Measurements from ENCODE around the gene RGS17. TPM values are rescaled to one million over a fixed set of nuclear protein-coding genes. Genes with fewer than 3 reads are reported as not detected.

Gene RGS17
- total and polyA plus RNA-seq, 2 of the 13 experiments (the other 11 are each of a cell fraction or from before 2014, with no cell fraction given): 0.04 TPM; not detected in 1

GRCh38 chr6:153002613-153003365 is 128.3 kb downstream of the RGS17 start, which contains the start of gene MTRF1L (continued):
- peak; percentile 27; the same call in 1 of the 2 replicates for TF ChIP-seq TCF7 (IDR thresholded peaks at IDR 0.05; ENCODE audit: low read depth)
- TF ChIP-seq ZFX (CRISPR knock-in tag; IDR thresholded peaks at IDR 0.05; ENCODE audit: low read depth): peak; percentile 78
- TF ChIP-seq ZNF512B (CRISPR knock-in tag; IDR thresholded peaks at IDR 0.05; ENCODE audit: borderline replicate concordance): no peak
- TF ChIP-seq ZNF639 (CRISPR knock-in tag; conservative IDR thresholded peaks at IDR 0.05): peak; percentile 72
- TF ChIP-seq ZHX2 (IDR thresholded peaks at IDR 0.05; ENCODE audit: low read depth): no peak
- no peak for TF ChIP-seq ZHX2 (CRISPR knock-in tag; IDR thresholded peaks at IDR 0.05; ENCODE audit: borderline replicate concordance)
- 0 out of 2 replicates have a peak, but pooled peaks have one; percentile 16 for TF ChIP-seq SNAPC4 (CRISPR knock-in tag; IDR thresholded peaks at IDR 0.05)
- TF ChIP-seq CENPT (CRISPR knock-in tag; IDR thresholded peaks at IDR 0.05; ENCODE audit: low read depth): no peak
- TF ChIP-seq ZEB1 (IDR thresholded peaks at IDR 0.05; ENCODE audit: insufficient replicate concordance, low read depth): no peak
- TF ChIP-seq ZNF563 (CRISPR knock-in tag; IDR thresholded peaks at IDR 0.05): no peak
- TF ChIP-seq ERF (CRISPR knock-in tag; IDR thresholded peaks at IDR 0.05): peak; percentile 86
